ENCODE data around the gene LCP2.
"Not testable (repeated sequence)": the region's sequence is repeated elsewhere in the genome, so short reads cannot be mapped to it uniquely, and the experiment has no call there.

The LCP2 gene

GRCh38 chr5:170270293-170271069, 27.1 kb downstream of the LCP2 start:
- DNase-seq: peak; percentile 83

GRCh38 chr5:170269579-170269978, 28.0 kb downstream of the LCP2 start:
- DNase-seq: peak; percentile 97

GRCh38 chr5:170268884-170269283, 28.7 kb downstream of the LCP2 start:
- DNase-seq: peak; percentile 91

- DNase-seq: no peak
These were observed 29.4 kb downstream of the LCP2 start for GRCh38 chr5:170268153-170268689.

GRCh38 chr5:170267431-170268152, 30.0 kb downstream of the LCP2 start:
- DNase-seq: peak; percentile 85

GRCh38 chr5:170266570-170267381, 30.8 kb downstream of the LCP2 start:
- DNase-seq: no peak

GRCh38 chr5:170265522-170265921, 32.1 kb downstream of the LCP2 start:
- DNase-seq: no peak

GRCh38 chr5:170263906-170264305, 33.7 kb downstream of the LCP2 start:
- DNase-seq: no peak

- no peak for DNase-seq
These were observed 35.2 kb downstream of the LCP2 start for GRCh38 chr5:170262061-170263045.

GRCh38 chr5:170261528-170262043, 36.0 kb downstream of the LCP2 start:
- DNase-seq: no peak

GRCh38 chr5:170257370-170257769, 40.2 kb downstream of the LCP2 start:
- no peak for DNase-seq

- no peak for DNase-seq
These were observed 41.0 kb downstream of the LCP2 start for GRCh38 chr5:170256571-170256970.

- no peak for DNase-seq
These were observed 43.5 kb downstream of the LCP2 start for GRCh38 chr5:170254056-170254455.

GRCh38 chr5:170252720-170253350, 44.7 kb downstream of the LCP2 start:
- DNase-seq: no peak

GRCh38 chr5:170252109-170252508, 45.5 kb downstream of the LCP2 start:
- DNase-seq: no peak

- no peak for DNase-seq
These were observed 46.1 kb downstream of the LCP2 start for GRCh38 chr5:170251462-170251861.

- DNase-seq: no peak
These were observed 46.7 kb downstream of the LCP2 start for GRCh38 chr5:170250810-170251317.

- DNase-seq: no peak
These were observed 48.2 kb downstream of the LCP2 start for GRCh38 chr5:170249355-170249754.

- DNase-seq: not testable (repeated sequence)
These were observed 48.7 kb downstream of the LCP2 start for GRCh38 chr5:170248931-170249227.

GRCh38 chr5:170248172-170248930, 49.2 kb downstream of the LCP2 start:
- peak; percentile 53 for DNase-seq
